HG02642 (cell line): ENCODE data around the gene C19orf85.
A peak's percentile ranks its signal among the peaks of the same experiment; 100 is the strongest.
"Not testable (repeated sequence)": the region's sequence is repeated elsewhere in the genome, so short reads cannot be mapped to it uniquely, and the experiment has no call there.

Experiments
- ATAC-seq: cut with Tn5 transposase; IDR thresholded peaks from one replicate; pipeline ENCODE4 v1.9.1; 2021; ENCODE audit warnings: mild to moderate bottlenecking; ENCODE audit not compliant: unreplicated experiment, poor library complexity

The C19orf85 gene

GRCh38 chr19:55464662-55465054 lies at the start of gene C19orf85:
Gene C19orf85, minus strand, starts transcription at chr19:55464751. Its CDS starts 197 bp downstream, at chr19:55464554.
- ATAC-seq: no peak

GRCh38 chr19:55508120-55508519 lies 43.6 kb upstream of the C19orf85 start:
- no peak for ATAC-seq

GRCh38 chr19:55504981-55505380 lies 40.4 kb upstream of the C19orf85 start:
- ATAC-seq: no peak

GRCh38 chr19:55504252-55504603 lies 39.7 kb upstream of the C19orf85 start:
- no peak for ATAC-seq

GRCh38 chr19:55503502-55504251 lies 39.1 kb upstream of the C19orf85 start:
- ATAC-seq: peak; percentile 89

- no peak for ATAC-seq
Measured at GRCh38 chr19:55503157-55503501, 38.6 kb upstream of the C19orf85 start.

GRCh38 chr19:55502197-55502952 lies 37.8 kb upstream of the C19orf85 start:
- ATAC-seq: no peak

- ATAC-seq: no peak
Measured at GRCh38 chr19:55500368-55500952, 35.9 kb upstream of the C19orf85 start.

- ATAC-seq: no peak
Measured at GRCh38 chr19:55498246-55498840, 33.8 kb upstream of the C19orf85 start.

GRCh38 chr19:55497763-55498162 lies 33.2 kb upstream of the C19orf85 start:
- no peak for ATAC-seq

GRCh38 chr19:55496820-55497219 lies 32.3 kb upstream of the C19orf85 start:
- ATAC-seq: not testable (repeated sequence)

GRCh38 chr19:55495646-55496349 lies 31.2 kb upstream of the C19orf85 start:
- no peak for ATAC-seq

- ATAC-seq: no peak
Measured at GRCh38 chr19:55494172-55494761, 29.7 kb upstream of the C19orf85 start.

- no peak for ATAC-seq
Measured at GRCh38 chr19:55493645-55494171, 29.2 kb upstream of the C19orf85 start.

- no peak for ATAC-seq
Measured at GRCh38 chr19:55493052-55493644, 28.6 kb upstream of the C19orf85 start.

- ATAC-seq: no peak
Measured at GRCh38 chr19:55492362-55492944, 27.9 kb upstream of the C19orf85 start.

GRCh38 chr19:55491546-55492360 lies 27.2 kb upstream of the C19orf85 start:
- ATAC-seq: no peak
